ENCODE results near the gene DOC2A. TPM values are rescaled to one million over a fixed set of nuclear protein-coding genes. Genes with fewer than 3 reads are reported as not detected.

Gene DOC2A
- total and polyA plus RNA-seq, 10 of the 15 experiments (the other 5 are each of a cell fraction or from before 2014, with no cell fraction given), result 0.06 to 0.17 (median 0.12) TPM; not detected in 6

GRCh38 chr16:29990034-29990433, 20.8 kb downstream of the DOC2A start (continued):
- no peak for TF ChIP-seq CUX1 (IDR thresholded peaks at IDR 0.05; ENCODE audit: insufficient replicate concordance, low read depth, low read length)
- no peak for TF ChIP-seq FOXK2 (IDR thresholded peaks at IDR 0.05)
- no peak for TF ChIP-seq EED (IDR thresholded peaks at IDR 0.05; ENCODE audit: low read depth)
- TF ChIP-seq TAF1 (IDR thresholded peaks at IDR 0.05; ENCODE audit: borderline replicate concordance, low read depth, low read length), result no peak
- no peak for TF ChIP-seq ZNF592 (IDR thresholded peaks at IDR 0.05)

Data from GM12878 (cell line).